GM23338 (cell line): ENCODE data around the gene FREY1. TPM values are rescaled to one million over a fixed set of nuclear protein-coding genes. Genes with fewer than 3 reads are reported as not detected.

ENCODE experiments used
- ATAC-seq: fragments of 200-7000 bp; cut with Tn5 transposase; 3 replicates; pipeline ENCODE4 v1.9.1; 2020
- DNase-seq: peaks from one replicate; pipeline ENCODE4 v3.0.0-alpha.2; 2015; ENCODE audit warnings: low spot score
- H2AFZ ChIP-seq: fragments of 200-600 bp; sonication (generic); 2 replicates; pipeline ENCODE4 v1.8.0; 2016; ENCODE audit warnings: antibody characterized with exemption, mild to moderate bottlenecking, moderate library complexity
- H3F3A ChIP-seq: fragments of 200-600 bp; sonication (generic); replicated peaks from 2 replicates; pipeline ENCODE4 v1.8.0; 2017; ENCODE audit warnings: antibody characterized with exemption, mixed run types, low read depth
- H3K27ac ChIP-seq: fragments of 200-600 bp; sonication (generic); 2 replicates; pipeline ENCODE4 v1.6.1; 2016; ENCODE audit warnings: low read depth
- H3K27me3 ChIP-seq: fragments of 200-600 bp; sonication (generic); 2 replicates; pipeline ENCODE4 v1.8.0; 2016; ENCODE audit warnings: mild to moderate bottlenecking, mixed run types, moderate library complexity; ENCODE audit not compliant: insufficient read depth
- H3K36me3 ChIP-seq: fragments of 200-600 bp; sonication (generic); 2 replicates; pipeline ENCODE4 v1.8.0; 2016; ENCODE audit warnings: mild to moderate bottlenecking; ENCODE audit not compliant: insufficient read depth
- H3K4me1 ChIP-seq: fragments of 200-600 bp; sonication (generic); 2 replicates; pipeline ENCODE4 v1.8.0; 2016; ENCODE audit warnings: mild to moderate bottlenecking, moderate library complexity; ENCODE audit not compliant: insufficient read depth
- H3K4me2 ChIP-seq: fragments of 200-600 bp; sonication (generic); 2 replicates; pipeline ENCODE4 v1.7.1; 2017; ENCODE audit warnings: mixed run types
- H3K4me3 ChIP-seq: fragments of 200-600 bp; sonication (generic); 2 replicates; pipeline ENCODE4 v1.6.1; 2016; ENCODE audit warnings: mixed run types
- H3K79me2 ChIP-seq: fragments of 200-600 bp; sonication (generic); replicated peaks from 2 replicates; pipeline ENCODE4 v1.8.0; 2017; ENCODE audit warnings: mild to moderate bottlenecking; ENCODE audit not compliant: insufficient read depth
- H3K9me2 ChIP-seq: fragments of 200-600 bp; sonication (generic); 2 replicates; pipeline ENCODE4 v1.8.0; 2017; ENCODE audit not compliant: insufficient read depth
- H4K20me1 ChIP-seq: fragments of 200-600 bp; sonication (generic); replicated peaks from 2 replicates; pipeline ENCODE4 v1.8.0; 2017; ENCODE audit warnings: mild to moderate bottlenecking; ENCODE audit not compliant: insufficient read depth
- H3K27ac Mint-ChIP-seq: 2 replicates; pipeline ENCODE4 v1.8.0; 2020; ENCODE audit warnings: inconsistent platforms, mild to moderate bottlenecking, moderate library complexity, mixed read lengths
- H3K27me3 Mint-ChIP-seq: 3 replicates; pipeline ENCODE4 v1.8.0; 2022; ENCODE audit warnings: low read depth, mild to moderate bottlenecking, moderate library complexity, mixed read lengths, inconsistent platforms; ENCODE audit not compliant: insufficient read depth, poor library complexity
- H3K36me3 Mint-ChIP-seq: 3 replicates; pipeline ENCODE4 v1.8.0; 2021; ENCODE audit warnings: low read depth, mild to moderate bottlenecking, inconsistent platforms, moderate library complexity, mixed read lengths
- H3K4me1 Mint-ChIP-seq: 3 replicates; pipeline ENCODE4 v1.8.0; 2020; ENCODE audit warnings: mild to moderate bottlenecking, inconsistent platforms, mixed read lengths
- H3K4me3 Mint-ChIP-seq: 3 replicates; pipeline ENCODE4 v1.8.0; 2021; ENCODE audit warnings: moderate library complexity, mild to moderate bottlenecking, inconsistent platforms, mixed read lengths
- H3K9me3 Mint-ChIP-seq: 3 replicates; pipeline ENCODE4 v1.8.0; 2020; ENCODE audit warnings: moderate library complexity, mild to moderate bottlenecking, inconsistent platforms, mixed read lengths
- CREB1 ChIP-seq: fragments of 250-450 bp; sonication (Bioruptor Pico); IDR thresholded peaks from 2 replicates; pipeline ENCODE4 v1.5.0; 2020; ENCODE audit warnings: low read depth, mild to moderate bottlenecking, moderate library complexity
- EZH2 ChIP-seq: fragments of 200-600 bp; sonication (generic); IDR thresholded peaks from one replicate; pipeline ENCODE4 v1.8.0; 2017; ENCODE audit warnings: antibody characterized with exemption, mild to moderate bottlenecking, low read depth; ENCODE audit not compliant: unreplicated experiment
- NANOG ChIP-seq: IDR thresholded peaks from 2 replicates; pipeline ENCODE4 v1.6.1; 2016; ENCODE audit warnings: antibody characterized with exemption, borderline replicate concordance
- REST ChIP-seq: IDR thresholded peaks from one replicate; pipeline ENCODE4 v1.6.1; 2018; ENCODE audit warnings: antibody characterized with exemption; ENCODE audit not compliant: unreplicated experiment
- ZNF331 ChIP-seq: fragments of 250-450 bp; sonication (Bioruptor Pico); IDR thresholded peaks from 2 replicates; pipeline ENCODE4 v1.5.0; 2020; ENCODE audit warnings: low read depth, mild to moderate bottlenecking, moderate library complexity
- ZNF462 ChIP-seq: fragments of 250-450 bp; sonication (Bioruptor Pico); IDR thresholded peaks from 2 replicates; pipeline ENCODE4 v1.5.0; 2020; ENCODE audit warnings: mild to moderate bottlenecking, moderate library complexity
- polyA plus RNA-seq: library from polyadenylated mRNA; unstranded; fragments of >200 nt; fragmentation: Nextera tagmentation; extraction: Ambion mirVana; gene quantifications from 2 replicates; pipeline ENCODE4 v1.2.1, GENCODE V29; 2016
- total RNA-seq: library from RNA; depleted of rRNA; stranded (reverse); fragments of >200 nt; shearing (Covaris generic); gene quantifications from 2 replicates; pipeline ENCODE4 v1.2.3, GENCODE V29; 2014

FREY1 gene
- total and polyA plus RNA-seq, 2 experiments from 2014 or later, result 1.1 TPM; not detected in 1

GRCh38 chr11:45918962-45919675, 12.0 kb upstream of the FREY1 start:
- Histone ChIP-seq H3K9me2 (no peaks in the 10 kb centered on the region), H3K27ac (no peak overlapping the region), H2AFZ (no peak overlapping the region), H3K79me2 (peaks cover 18% of the 10 kb centered on the region), H3K27me3 (peaks cover 9% of the 10 kb centered on the region; the same call in 1 of the 2 replicates), H3F3A (peaks cover 23% of the 10 kb centered on the region), H4K20me1 (no peaks in the 10 kb centered on the region; the same call in none of the 2 replicates), H3K4me1 (peaks cover 38% of the 10 kb centered on the region), H3K4me3 (peak overlapping the region; percentile 95; the same call in 1 of the 2 replicates), H3K36me3 (no peaks in the 10 kb centered on the region), H3K4me2 (peak overlapping the region; percentile 93; the same call in 1 of the 2 replicates)
- Mint-ChIP-seq H3K4me1 (peaks cover 30% of the 10 kb centered on the region), H3K27me3 (peaks cover 34% of the 10 kb centered on the region), H3K4me3 (peak overlapping the region; percentile 96), H3K36me3 (peaks cover 5% of the 10 kb centered on the region), H3K9me3 (no peaks in the 10 kb centered on the region), H3K27ac (peak overlapping the region; percentile 97; the same call in 1 of the 2 replicates)
- ATAC-seq (no peak), DNase-seq (no peak)
- TF ChIP-seq ZNF331, result no peak
- TF ChIP-seq EZH2, result no peak
- no peak for TF ChIP-seq ZNF462 (CRISPR knock-in tag)
- TF ChIP-seq CREB1 (CRISPR knock-in tag), result no peak
- TF ChIP-seq NANOG, result no peak
- no peak for TF ChIP-seq REST
